Measurements from ENCODE around the gene ERLIN1. TPM values are rescaled to one million over a fixed set of nuclear protein-coding genes. Genes with fewer than 3 reads are reported as not detected.

The ERLIN1 gene
- total and polyA plus RNA-seq, 7 donors = 7.4 to 28.4 (median 10.9) TPM

GRCh38 chr10:100172349-100172748, 13.5 kb downstream of the ERLIN1 start:
- WGBS, 2 donors = 96 to 99% methylated on average over 1 of the region's 1 CpG

DNA sequence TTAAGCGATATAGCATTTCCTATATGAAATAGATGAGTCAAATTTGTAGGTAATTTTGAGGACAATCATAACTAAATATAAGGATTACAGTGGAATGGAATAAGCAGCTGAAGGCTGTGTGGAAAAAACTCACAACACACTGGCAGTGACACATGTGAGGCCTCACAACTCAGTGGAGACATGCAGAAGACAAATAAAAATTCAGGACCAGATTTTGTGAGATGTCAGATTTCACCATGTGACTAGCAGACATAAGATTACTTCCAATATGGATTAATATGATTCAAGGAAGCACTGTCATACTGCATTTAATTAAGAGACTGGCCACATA, 17.6 kb downstream of the ERLIN1 start:
- Histone ChIP-seq H3K4me3 (no peak overlapping the region), H3K36me3 (peaks cover under 1 to 34% (median 12%) of the 10 kb centered on the region in 4 donors), H3K9me3 (no peaks in the 10 kb centered on the region), H3K27ac (peak overlapping the region in 1 of 4 donors; percentile 29), H3K4me1 (no peaks in the 10 kb centered on the region), H3K27me3 (no peaks in the 10 kb centered on the region)
- 70 to 73% methylated on average over 1 of the region's 1 CpG for WGBS, 2 donors
- intact Hi-C loops (cut with DNase I) = no loop called here
- no peak for DNase-seq
- no peak for TF ChIP-seq POLR2A (IDR thresholded peaks at IDR 0.05)
- no peak for TF ChIP-seq EP300 (IDR thresholded peaks at IDR 0.05)
- TF ChIP-seq POLR2AphosphoS5 (IDR thresholded peaks at IDR 0.05) = no peak
- TF ChIP-seq CTCF (IDR thresholded peaks at IDR 0.05) = no peak

More at GRCh38 chr10:100172349-100172748, 13.5 kb downstream of the ERLIN1 start:
- H3K4me1 ChIP-seq = no peaks in the 10 kb centered on the region
- intact Hi-C loops (cut with DNase I) = no loop called here
- no peaks in the 10 kb centered on the region for H3K9me3 ChIP-seq
- H3K27ac ChIP-seq = no peak overlapping the region
- TF ChIP-seq EP300 (IDR thresholded peaks at IDR 0.05) (no peak), CTCF (IDR thresholded peaks at IDR 0.05) (no peak), POLR2AphosphoS5 (IDR thresholded peaks at IDR 0.05) (no peak), POLR2A (IDR thresholded peaks at IDR 0.05) (no peak)
- no peaks in the 10 kb centered on the region for H3K27me3 ChIP-seq
- DNase-seq = no peak
- peaks cover 3 to 67% (median 17%) of the 10 kb centered on the region in 4 donors for H3K36me3 ChIP-seq
- no peak overlapping the region for H3K4me3 ChIP-seq

GRCh38 chr10:100167553-100168312, 18.1 kb downstream of the ERLIN1 start:
- intact Hi-C loops (cut with DNase I) = no loop called here
- Histone ChIP-seq H3K36me3 (peaks cover 0 to 34% (median 8%) of the 10 kb centered on the region in 4 donors), H3K27me3 (no peaks in the 10 kb centered on the region), H3K4me1 (no peaks in the 10 kb centered on the region), H3K9me3 (no peaks in the 10 kb centered on the region), H3K4me3 (no peak overlapping the region), H3K27ac (peak overlapping the region in 1 of 4 donors; percentile 29)
- DNase-seq = no peak
- WGBS, 2 donors = 10 to 37% methylated on average over 5 of the region's 5 CpGs
- TF ChIP-seq EP300 (IDR thresholded peaks at IDR 0.05) (no peak), CTCF (IDR thresholded peaks at IDR 0.05) (no peak), POLR2A (IDR thresholded peaks at IDR 0.05) (no peak), POLR2AphosphoS5 (IDR thresholded peaks at IDR 0.05) (no peak)

GRCh38 chr10:100163704-100164621, 21.9 kb downstream of the ERLIN1 start:
- no peaks in the 10 kb centered on the region for H3K4me1 ChIP-seq
- intact Hi-C loops (cut with DNase I) = no loop called here
- no peak overlapping the region for H3K4me3 ChIP-seq
- H3K36me3 ChIP-seq = peaks cover 0 to 30% (median 0%) of the 10 kb centered on the region in 4 donors
- no peaks in the 10 kb centered on the region for H3K9me3 ChIP-seq
- no peak for DNase-seq
- no peak for TF ChIP-seq EP300 (IDR thresholded peaks at IDR 0.05)
- no peak for TF ChIP-seq POLR2A (IDR thresholded peaks at IDR 0.05)
- TF ChIP-seq CTCF (IDR thresholded peaks at IDR 0.05) = no peak
- no peak for TF ChIP-seq POLR2AphosphoS5 (IDR thresholded peaks at IDR 0.05)
- no peak overlapping the region for H3K27ac ChIP-seq
- H3K27me3 ChIP-seq = no peaks in the 10 kb centered on the region
- WGBS, 2 donors = 36 to 78% methylated on average over 3 of the region's 3 CpGs
